HUES64 (cell line): ENCODE measurements around the gene RPTN.

ENCODE experiments used
- H3K27ac ChIP-seq: 2 replicates; pipeline ENCODE4 v1.7.0; 2013; ENCODE audit warnings: low read depth, low read length, inconsistent platforms
- H3K27me3 ChIP-seq: 2 replicates; pipeline ENCODE4 v1.6.1; 2013; ENCODE audit warnings: mild to moderate bottlenecking, low read length; ENCODE audit not compliant: insufficient read depth
- H3K36me3 ChIP-seq: 2 replicates; pipeline ENCODE4 v1.6.1; 2013; ENCODE audit warnings: mild to moderate bottlenecking, low read length; ENCODE audit not compliant: insufficient read depth
- H3K4me1 ChIP-seq: 2 replicates; pipeline ENCODE4 v1.6.1; 2013; ENCODE audit warnings: mild to moderate bottlenecking, low read length, moderate library complexity; ENCODE audit not compliant: insufficient read depth
- H3K4me3 ChIP-seq: 2 replicates; pipeline ENCODE4 v1.5.1; 2013; ENCODE audit warnings: mild to moderate bottlenecking, low read length, moderate library complexity
- H3K9ac ChIP-seq: 2 replicates; pipeline ENCODE4 v1.6.1; 2013; ENCODE audit warnings: mild to moderate bottlenecking, low read depth, low read length
- H3K9me3 ChIP-seq: 2 replicates; pipeline ENCODE4 v1.6.1; 2013; ENCODE audit warnings: low read depth, low read length; ENCODE audit not compliant: insufficient read depth
- WGBS: fragments of 150-250, 120-280 bp; methylation state at CpG from one replicate; pipeline ENCODE4 v1.1.7; 2013; ENCODE audit warnings: missing lambda C conversion rate; 5-methylcytosine and 5-hydroxymethylcytosine counted together

Gene RPTN

GRCh38 chr1:152109998-152110294, 49.1 kb downstream of the RPTN start:
- H3K9me3 ChIP-seq = peaks cover 44% of the 10 kb centered on the region; the same call in 1 of the 2 replicates
- peak overlapping the region; percentile 33; the same call in 1 of the 2 replicates for H3K4me3 ChIP-seq
- 83% methylated on average over 15 of the region's 15 CpGs for WGBS
- peaks cover 100% of the 10 kb centered on the region for H3K27me3 ChIP-seq
- peaks cover 5% of the 10 kb centered on the region; the same call in 1 of the 2 replicates for H3K4me1 ChIP-seq
- no peaks in the 10 kb centered on the region for H3K36me3 ChIP-seq
- no peak overlapping the region for H3K9ac ChIP-seq
- H3K27ac ChIP-seq = no peak overlapping the region

- Histone ChIP-seq H3K4me3 (no peak overlapping the region), H3K9me3 (peaks cover 44% of the 10 kb centered on the region; the same call in 1 of the 2 replicates), H3K4me1 (peaks cover 5% of the 10 kb centered on the region; the same call in 1 of the 2 replicates), H3K27me3 (peaks cover 100% of the 10 kb centered on the region), H3K9ac (no peak overlapping the region), H3K36me3 (no peaks in the 10 kb centered on the region), H3K27ac (no peak overlapping the region)
- 75% methylated on average over 31 of the region's 31 CpGs for WGBS
Observed at GRCh38 chr1:152109231-152109997, 49.6 kb downstream of the RPTN start.

- peaks cover 100% of the 10 kb centered on the region for H3K27me3 ChIP-seq
- no peak overlapping the region for H3K27ac ChIP-seq
- no peak overlapping the region for H3K4me3 ChIP-seq
- WGBS = 86% methylated on average over 28 of the region's 28 CpGs
- H3K9ac ChIP-seq = no peak overlapping the region
- peaks cover 40% of the 10 kb centered on the region; the same call in 1 of the 2 replicates for H3K9me3 ChIP-seq
- no peaks in the 10 kb centered on the region for H3K36me3 ChIP-seq
- peaks cover 5% of the 10 kb centered on the region; the same call in 1 of the 2 replicates for H3K4me1 ChIP-seq
Observed at GRCh38 chr1:152108882-152109222, 50.2 kb downstream of the RPTN start.

- 67% methylated on average over 67 of the region's 67 CpGs for WGBS
- Histone ChIP-seq H3K4me1 (peaks cover 5% of the 10 kb centered on the region; the same call in 1 of the 2 replicates), H3K27ac (no peak overlapping the region), H3K27me3 (peaks cover 98% of the 10 kb centered on the region), H3K9me3 (peaks cover 35% of the 10 kb centered on the region; the same call in 1 of the 2 replicates), H3K4me3 (peak overlapping the region; percentile 37), H3K9ac (no peak overlapping the region), H3K36me3 (no peaks in the 10 kb centered on the region)
Observed at GRCh38 chr1:152107984-152108881, 50.8 kb downstream of the RPTN start.

GRCh38 chr1:152107031-152107983, 51.7 kb downstream of the RPTN start:
- peaks cover 94% of the 10 kb centered on the region for H3K27me3 ChIP-seq
- H3K27ac ChIP-seq = no peak overlapping the region
- H3K4me3 ChIP-seq = peak overlapping the region; percentile 37; the same call in 1 of the 2 replicates
- peaks cover 27% of the 10 kb centered on the region; the same call in 1 of the 2 replicates for H3K9me3 ChIP-seq
- no peaks in the 10 kb centered on the region for H3K4me1 ChIP-seq
- no peaks in the 10 kb centered on the region for H3K36me3 ChIP-seq
- no peak overlapping the region for H3K9ac ChIP-seq
- WGBS = 57% methylated on average over 41 of the region's 41 CpGs

- H3K4me3 ChIP-seq = no peak overlapping the region
- no peaks in the 10 kb centered on the region for H3K36me3 ChIP-seq
- no peaks in the 10 kb centered on the region for H3K4me1 ChIP-seq
- no peak overlapping the region for H3K9ac ChIP-seq
- no peak overlapping the region for H3K27ac ChIP-seq
- peaks cover 15% of the 10 kb centered on the region; the same call in 1 of the 2 replicates for H3K9me3 ChIP-seq
- WGBS = 83% methylated on average over 1 of the region's 2 CpGs
- peaks cover 72% of the 10 kb centered on the region for H3K27me3 ChIP-seq
Observed at GRCh38 chr1:152104854-152105253, 54.2 kb downstream of the RPTN start.
